ENCODE measurements around the gene PROB1.
"Not testable (repeated sequence)": the region's sequence is repeated elsewhere in the genome, so short reads cannot be mapped to it uniquely, and the experiment has no call there.

The PROB1 gene

GRCh38 chr5:139413153-139413552 lies 18.2 kb upstream of the PROB1 start:
- no peak for DNase-seq (ENCODE audit: low read depth, low spot score)

GRCh38 chr5:139410993-139411828 lies 16.3 kb upstream of the PROB1 start:
- no peak for DNase-seq (ENCODE audit: low read depth, low spot score)

- no peak for DNase-seq (ENCODE audit: low read depth, low spot score)
These were observed 15.5 kb upstream of the PROB1 start for GRCh38 chr5:139410121-139410992.

- DNase-seq (ENCODE audit: low read depth, low spot score) = not testable (repeated sequence)
These were observed 14.2 kb upstream of the PROB1 start for GRCh38 chr5:139409116-139409515.

GRCh38 chr5:139408191-139408590 lies 13.3 kb upstream of the PROB1 start:
- DNase-seq (ENCODE audit: low read depth, low spot score) = no peak

GRCh38 chr5:139407517-139407916 lies 12.6 kb upstream of the PROB1 start:
- no peak for DNase-seq (ENCODE audit: low read depth, low spot score)

- no peak for DNase-seq (ENCODE audit: low read depth, low spot score)
These were observed 12.1 kb upstream of the PROB1 start for GRCh38 chr5:139406963-139407362.

- DNase-seq (ENCODE audit: low read depth, low spot score) = no peak
These were observed 9.6 kb upstream of the PROB1 start for GRCh38 chr5:139404484-139404840.

GRCh38 chr5:139403787-139404483 lies 9.0 kb upstream of the PROB1 start, which contains the start of gene SPATA24:
Gene SPATA24, minus strand, starts transcription at chr5:139404089. Its CDS starts 29 bp downstream, at chr5:139404060.
- DNase-seq (ENCODE audit: low read depth, low spot score) = peak; percentile 99

GRCh38 chr5:139403418-139403786 lies 8.5 kb upstream of the PROB1 start:
- no peak for DNase-seq (ENCODE audit: low read depth, low spot score)

GRCh38 chr5:139402561-139403158 lies 7.8 kb upstream of the PROB1 start:
- peak; percentile 79 for DNase-seq (ENCODE audit: low read depth, low spot score)

- DNase-seq (ENCODE audit: low read depth, low spot score) = no peak
These were observed 6.6 kb upstream of the PROB1 start for GRCh38 chr5:139401546-139401945.

GRCh38 chr5:139399501-139400121 lies 4.7 kb upstream of the PROB1 start:
- DNase-seq (ENCODE audit: low read depth, low spot score) = no peak

GRCh38 chr5:139397921-139398320 lies 3.0 kb upstream of the PROB1 start:
- no peak for DNase-seq (ENCODE audit: low read depth, low spot score)

GRCh38 chr5:139396691-139397090 lies 1.8 kb upstream of the PROB1 start:
- DNase-seq (ENCODE audit: low read depth, low spot score) = no peak

- DNase-seq (ENCODE audit: low read depth, low spot score) = no peak
These were observed 1.1 kb upstream of the PROB1 start for GRCh38 chr5:139395844-139396640.

- DNase-seq (ENCODE audit: low read depth, low spot score) = peak; percentile 62
These were observed 716 bp downstream of the PROB1 start for GRCh38 chr5:139394123-139394653.

GRCh38 chr5:139393497-139394122 lies 1.3 kb downstream of the PROB1 start:
- DNase-seq (ENCODE audit: low read depth, low spot score) = no peak

- DNase-seq (ENCODE audit: low read depth, low spot score) = peak; percentile 89
These were observed 2.0 kb downstream of the PROB1 start for GRCh38 chr5:139392678-139393496.

All from ELF-1 (cell line).